NCI-H146 treated with DMSO at 0.1 percent for 48 hours (cell line): ENCODE data around the gene RHOB.
"Not testable (repeated sequence)": the region's sequence is repeated elsewhere in the genome, so short reads cannot be mapped to it uniquely, and the experiment has no call there.

Source experiments
- DNase-seq: peaks from one replicate; lab custom pipeline; 2025; ENCODE audit not compliant: unreplicated experiment; lab: John Stamatoyannopoulos, UW

The RHOB gene

DNA sequence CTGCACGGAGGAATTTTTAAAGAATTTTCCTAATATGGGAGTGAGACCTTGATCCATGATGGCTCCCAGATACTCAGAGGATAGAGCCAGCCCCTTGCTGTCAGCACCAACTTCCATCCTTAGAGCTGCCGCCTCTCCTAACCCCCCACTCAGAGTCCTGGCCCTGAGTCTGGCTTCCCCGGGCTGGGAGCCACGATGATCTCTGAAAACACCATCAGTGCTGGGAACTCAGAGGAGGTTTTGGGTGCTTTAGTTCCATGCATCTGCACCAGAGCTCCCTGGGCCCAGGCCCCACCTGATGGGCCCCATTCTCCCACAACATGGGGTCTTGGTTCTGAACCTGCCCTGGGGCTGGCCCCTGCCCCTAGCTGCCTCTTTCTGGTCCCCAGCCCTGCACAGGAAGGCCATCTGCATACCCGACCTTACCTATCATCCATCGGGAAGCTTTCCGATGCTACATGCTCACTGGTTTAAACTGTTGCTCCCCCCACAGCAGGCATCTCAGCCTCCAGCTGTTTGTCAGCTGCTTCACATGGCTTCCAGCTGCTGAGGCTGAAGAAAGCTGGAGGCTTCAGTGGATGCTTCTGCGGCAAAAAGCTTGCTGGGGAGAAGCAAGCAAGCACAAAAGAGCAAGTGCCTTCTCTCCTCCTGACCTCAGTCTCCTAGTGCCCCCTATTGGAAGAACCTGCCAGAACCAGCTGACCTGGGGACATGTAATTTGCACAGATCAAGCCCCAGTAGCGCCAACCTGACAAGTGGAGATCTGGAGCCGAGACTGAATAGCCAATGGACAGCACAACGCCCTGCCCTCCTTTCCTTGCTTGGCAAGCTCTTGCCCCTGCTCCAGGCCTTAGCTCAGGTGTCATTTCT is 24.2 kb upstream of the RHOB start:
- no peak for DNase-seq

DNA sequence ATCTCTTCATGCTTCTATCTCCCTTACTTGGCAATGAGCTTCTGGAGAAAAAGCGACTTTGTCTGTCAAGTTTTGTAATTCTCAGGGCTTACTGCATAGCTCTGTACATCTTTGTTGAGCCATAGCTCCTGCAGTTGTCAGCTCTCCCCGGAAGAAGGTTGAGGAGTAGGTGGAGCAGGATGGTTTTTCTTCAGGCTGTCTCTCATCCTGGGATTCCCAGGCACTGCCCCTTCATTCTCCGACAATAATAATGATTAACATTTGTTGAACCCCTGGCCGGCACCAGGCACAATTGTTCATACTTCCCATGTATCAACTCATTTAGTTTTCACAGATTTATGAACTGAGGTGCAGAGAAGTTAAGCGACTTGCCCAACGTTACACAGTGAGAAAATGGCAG is 23.5 kb upstream of the RHOB start:
- DNase-seq = no peak

DNA sequence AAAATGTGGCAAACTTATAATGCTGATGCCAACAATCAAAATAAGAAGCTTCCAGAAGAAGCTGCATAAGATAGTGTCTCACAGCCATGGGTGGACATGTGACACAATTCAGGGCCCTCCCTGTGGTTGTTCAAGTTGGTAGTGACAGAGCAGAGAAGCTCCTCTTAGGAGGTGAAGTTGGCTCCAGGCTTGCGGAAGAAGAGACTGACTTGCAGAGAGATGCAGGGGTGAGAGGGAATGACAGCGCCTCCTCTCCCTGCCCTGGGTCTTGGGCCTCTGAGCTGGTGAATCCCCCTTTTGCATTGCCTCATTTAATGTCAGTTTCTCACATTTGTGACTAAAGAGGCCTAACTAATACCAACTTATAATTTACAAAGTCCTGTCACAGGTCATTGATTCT is 23.0 kb upstream of the RHOB start:
- DNase-seq = no peak

DNA sequence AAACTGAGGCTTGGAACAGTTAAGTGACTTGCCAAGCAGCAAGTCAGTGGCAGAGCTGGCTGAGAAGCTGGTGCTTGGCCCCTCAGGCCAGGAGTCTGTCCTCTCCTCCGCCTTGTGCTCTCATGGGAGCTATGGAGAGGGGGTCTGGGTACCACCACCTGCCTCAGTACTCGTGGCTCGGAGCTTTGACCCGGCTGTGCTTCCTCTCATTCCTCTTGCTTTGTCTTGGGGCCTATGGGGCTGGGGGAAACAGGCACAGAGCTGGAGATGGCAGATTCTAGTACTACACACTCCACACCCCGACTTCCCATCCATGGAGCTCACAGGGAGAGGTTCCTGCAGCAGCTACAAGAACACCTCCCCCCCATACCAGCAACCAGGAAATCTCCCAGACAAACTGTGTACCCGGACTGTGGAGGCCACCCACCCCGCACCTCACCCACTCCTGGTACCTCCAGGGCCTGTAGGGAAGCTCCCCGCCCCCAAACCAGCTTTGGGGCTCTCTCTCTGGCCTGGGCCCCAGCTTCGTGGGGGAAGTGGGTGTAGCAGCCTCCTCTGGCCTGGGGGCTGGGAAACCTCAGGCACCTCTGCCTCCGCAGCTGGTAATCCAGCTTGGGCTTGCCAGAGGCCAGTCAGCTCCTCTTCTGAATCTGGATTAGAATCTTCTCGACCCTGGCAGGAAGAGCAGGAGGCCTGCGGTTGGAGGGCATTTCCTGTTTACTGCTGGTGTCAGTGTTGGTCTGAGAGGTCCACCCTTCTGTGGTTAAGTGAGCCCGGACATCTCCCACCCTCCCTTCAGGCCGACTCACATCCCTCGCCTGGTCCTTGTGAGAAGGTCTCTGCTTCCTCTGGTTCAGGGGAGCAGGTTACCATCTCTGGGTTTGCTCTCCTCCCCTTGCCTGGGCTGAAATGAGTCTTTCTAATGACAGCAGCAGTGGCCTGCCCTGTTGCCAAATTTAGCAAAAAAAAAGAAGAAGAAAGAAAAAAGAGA is 22.3 kb upstream of the RHOB start:
- no peak for DNase-seq

DNA sequence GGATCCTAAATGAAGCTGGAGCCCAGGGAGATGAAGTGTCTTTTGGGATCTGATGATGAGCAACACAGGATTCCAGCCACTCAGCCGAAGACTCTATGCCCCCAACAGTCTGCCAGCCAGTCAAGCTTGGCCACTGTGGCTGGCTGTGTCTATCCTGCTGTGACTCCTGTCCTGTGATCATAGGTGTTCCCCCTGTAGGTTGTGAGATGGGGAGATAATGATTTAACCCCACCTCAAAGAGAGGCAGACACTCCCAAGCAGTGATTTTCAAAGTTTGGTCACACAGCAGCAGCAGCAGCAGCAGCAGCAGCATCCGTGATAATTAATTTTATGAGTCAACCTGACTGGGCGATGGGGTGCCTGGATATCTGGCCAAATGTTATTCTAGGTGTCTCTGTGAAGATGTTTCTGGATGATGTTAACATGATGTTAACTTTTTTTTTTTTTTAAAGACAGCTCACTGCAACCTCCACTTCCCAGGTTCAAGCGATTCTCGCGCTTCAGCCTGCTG is 21.4 kb upstream of the RHOB start:
- DNase-seq = no peak

DNA sequence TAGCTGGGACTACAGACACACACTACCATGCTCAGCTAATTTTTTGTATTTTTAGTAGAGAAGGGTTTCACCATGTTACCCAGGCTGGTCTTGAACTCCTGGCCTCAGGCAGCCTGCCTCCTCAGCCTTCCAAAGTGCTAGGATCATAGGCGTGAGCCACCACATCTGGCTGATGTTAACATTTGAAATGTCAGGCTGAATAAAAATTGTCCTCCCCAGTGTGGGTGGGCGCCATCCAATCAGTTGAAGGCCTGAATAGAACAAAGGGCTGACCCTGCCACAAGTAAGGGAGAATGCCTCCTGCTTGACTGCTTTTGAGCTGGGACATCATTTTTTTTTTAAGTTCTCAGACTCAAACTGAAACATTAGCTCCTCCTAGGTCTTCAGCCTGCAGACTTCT is 21.0 kb upstream of the RHOB start:
- DNase-seq = no peak

DNA sequence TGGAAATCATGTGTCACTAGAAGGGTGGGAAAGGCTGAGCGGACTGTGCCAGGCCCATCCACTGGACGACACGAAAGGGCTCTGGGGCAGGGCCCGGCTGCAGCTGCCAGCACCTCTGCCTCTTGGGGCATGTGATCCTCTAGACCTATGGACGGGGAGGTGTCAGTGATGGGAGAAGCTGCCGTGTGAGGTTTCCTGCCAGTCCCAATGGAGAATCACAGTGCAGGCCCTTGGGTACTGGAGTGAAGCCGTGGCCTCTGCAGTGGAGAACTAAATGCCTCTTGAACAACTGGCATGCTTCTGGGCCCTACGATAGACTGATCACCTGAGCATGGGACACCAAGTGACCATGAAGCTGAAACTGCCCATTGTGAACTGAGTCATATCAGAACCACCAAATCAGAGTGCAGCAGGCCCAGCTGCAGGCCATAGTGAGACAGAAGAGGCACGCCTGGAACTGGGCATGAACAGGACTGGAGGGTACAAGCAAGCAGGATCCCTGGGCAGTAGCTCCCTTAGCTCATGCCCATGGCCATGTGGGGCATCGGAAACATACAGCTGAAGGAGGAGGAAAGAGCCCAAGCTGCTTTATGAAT is 18.8 kb upstream of the RHOB start:
- DNase-seq = no peak

DNA sequence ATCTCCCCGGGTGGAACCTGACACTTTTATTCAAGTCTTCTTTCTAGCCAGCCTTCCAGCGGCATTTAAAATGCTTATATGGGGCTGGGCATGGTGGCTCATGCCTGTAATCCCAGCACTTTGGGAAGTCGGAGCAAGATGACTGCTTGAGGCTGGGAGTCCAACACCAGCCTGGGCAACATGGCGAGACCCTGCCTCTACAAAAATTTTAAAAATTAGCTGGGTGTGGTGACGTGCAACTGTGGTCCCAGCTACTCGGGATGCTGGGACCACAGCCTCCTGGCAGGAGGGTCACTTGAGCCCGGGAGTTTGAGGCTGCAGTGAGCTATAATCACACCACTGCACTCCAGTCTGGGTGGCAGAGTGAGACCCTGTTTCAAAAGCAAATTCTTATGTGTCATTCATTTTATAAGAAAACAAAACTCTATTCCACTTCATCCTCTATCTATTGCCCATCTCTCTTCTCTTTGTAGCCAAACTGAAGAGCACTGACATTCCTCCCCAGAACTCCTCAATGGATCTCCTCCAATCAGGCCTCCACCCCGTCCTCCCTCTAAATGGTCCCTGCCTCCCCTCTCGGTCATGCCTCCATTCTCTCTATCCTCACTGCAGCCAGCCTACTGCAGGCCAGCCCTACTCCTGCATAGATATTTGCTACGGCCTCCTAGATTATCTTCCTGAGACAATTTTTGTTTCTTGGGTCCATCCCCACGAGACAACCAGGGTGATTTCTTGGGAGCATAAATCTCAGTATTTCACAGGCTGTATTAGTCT is 18.0 kb upstream of the RHOB start:
- DNase-seq = no peak

DNA sequence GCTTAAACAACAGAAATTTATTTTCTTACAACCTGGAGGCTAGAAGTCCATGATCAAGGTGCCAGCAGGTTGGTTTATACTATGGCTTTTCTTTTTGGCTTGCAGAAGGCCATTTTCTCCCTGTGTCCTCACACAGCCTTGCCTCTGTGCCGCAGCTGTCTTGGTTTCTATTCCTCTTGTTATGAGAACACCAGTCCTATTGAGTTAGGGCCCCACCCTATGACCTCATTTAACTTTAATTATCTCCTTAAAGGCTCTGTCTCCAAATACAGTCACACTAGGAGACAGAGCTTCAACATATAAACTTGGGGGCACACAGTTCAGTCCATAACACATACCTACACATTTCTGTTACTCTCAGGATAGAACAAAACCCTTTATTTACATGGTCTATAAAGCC is 17.3 kb upstream of the RHOB start:
- DNase-seq = no peak

DNA sequence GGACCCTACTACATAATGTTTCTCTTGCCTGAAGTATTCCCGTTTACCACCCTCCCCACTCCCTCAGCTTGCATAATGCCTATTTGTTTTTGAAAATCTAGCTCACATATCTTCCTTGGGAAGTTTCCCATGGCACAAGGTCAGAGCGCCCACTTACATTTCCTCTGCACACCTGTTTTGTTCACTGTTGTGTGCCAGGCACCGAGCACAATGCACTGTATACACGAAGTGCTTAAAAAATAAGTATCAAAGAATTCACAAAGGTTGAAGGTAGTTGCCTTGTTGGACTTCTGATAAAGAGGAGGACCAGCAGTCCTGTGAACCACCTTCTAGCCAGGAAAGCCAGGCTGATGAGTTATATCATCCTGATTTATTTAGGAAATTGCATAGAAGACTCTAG is 16.8 kb upstream of the RHOB start:
- DNase-seq = no peak

DNA sequence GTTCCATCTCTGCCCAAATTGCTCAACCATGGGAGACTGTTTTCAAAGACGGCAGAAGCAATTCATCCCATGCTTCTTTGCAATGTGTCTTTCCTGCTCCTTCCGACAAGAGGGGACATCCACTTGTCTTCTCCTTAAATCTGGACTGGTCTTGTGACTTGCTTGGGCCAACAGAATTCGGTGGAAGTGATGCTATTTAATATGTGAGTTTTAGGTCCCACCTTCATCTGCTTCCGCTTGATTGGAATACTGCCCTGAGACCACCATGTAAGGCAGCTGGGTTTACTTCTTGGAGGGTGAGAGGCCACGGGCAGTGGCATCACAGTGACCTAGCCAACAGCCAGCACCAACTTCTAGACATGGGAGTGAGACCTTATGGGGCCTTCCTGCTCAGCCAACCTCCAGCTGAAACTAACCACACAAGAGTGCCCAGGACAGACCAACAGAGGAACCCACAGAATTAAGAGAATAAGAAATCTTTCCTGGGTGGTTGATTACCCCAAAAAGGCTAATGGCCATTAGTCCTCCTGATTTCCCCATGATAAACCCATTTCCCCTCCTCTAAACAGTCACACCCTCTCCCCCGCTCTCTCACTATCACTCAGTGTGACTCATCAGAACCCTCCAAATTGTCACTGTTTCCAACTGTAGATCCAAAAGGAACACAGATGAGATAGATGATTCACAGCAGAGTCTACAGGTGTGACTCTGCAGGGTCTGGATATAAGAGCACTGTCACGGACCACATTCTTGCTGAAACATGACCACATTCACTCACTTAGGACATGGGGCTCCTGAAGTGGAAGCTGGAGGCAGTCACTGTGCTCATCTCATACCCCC is 16.2 kb upstream of the RHOB start:
- no peak for DNase-seq

DNA sequence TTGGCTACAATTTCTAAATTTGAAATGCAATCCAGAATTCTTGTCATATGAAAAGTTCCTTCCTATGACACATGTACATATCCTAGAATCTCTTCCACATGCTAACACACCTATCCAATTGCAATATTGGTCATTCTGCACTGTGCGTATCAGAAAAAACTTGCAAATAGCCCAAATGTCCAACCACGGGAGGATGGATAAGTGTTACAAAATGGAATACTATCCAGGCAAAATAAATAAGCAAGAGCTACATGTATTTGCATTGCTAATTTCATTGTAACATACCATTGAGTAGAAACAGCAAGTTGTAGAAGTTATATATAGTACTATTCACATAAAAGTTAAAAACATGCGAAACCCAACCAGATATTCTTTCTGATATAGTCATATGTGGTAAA is 15.6 kb upstream of the RHOB start:
- DNase-seq = no peak

DNA sequence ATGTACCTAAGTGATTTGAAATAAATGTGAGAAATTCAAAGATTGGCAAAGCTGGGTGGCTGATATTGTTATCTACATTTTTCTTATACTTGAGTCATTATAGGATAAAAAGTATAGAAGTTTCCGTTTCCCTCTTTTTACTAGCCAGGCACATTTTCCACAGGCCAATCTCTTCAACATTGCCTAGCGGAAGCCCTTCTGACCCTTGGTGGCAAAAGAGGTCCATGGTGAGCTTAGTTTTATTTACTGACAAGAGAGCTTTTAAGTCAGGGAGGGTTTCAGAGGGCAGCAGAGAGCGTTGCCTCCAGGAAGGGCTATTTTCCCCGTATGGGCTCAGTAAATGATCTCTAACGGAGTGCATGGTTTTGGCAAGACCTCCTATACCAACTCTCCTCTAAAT is 15.1 kb upstream of the RHOB start:
- DNase-seq = no peak

DNA sequence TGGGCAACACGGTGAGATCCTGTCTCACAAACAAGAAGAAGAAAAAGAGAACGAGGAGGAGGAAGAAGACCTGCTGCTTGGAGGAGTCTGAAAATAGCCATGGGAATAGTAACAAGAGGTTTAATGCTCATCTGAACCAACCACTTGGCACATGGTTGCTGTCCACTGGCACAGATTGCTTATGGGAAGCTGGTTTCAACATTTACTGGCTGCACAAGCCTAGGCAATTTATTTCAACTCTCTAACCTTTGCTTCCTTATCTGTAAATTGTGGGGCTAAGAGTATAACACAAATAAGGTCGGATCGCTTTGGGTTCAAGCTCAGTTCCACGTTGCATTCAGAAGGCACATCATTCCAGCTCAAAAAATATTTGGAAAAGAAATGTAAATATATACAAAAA is 14.2 kb upstream of the RHOB start:
- no peak for DNase-seq

DNA sequence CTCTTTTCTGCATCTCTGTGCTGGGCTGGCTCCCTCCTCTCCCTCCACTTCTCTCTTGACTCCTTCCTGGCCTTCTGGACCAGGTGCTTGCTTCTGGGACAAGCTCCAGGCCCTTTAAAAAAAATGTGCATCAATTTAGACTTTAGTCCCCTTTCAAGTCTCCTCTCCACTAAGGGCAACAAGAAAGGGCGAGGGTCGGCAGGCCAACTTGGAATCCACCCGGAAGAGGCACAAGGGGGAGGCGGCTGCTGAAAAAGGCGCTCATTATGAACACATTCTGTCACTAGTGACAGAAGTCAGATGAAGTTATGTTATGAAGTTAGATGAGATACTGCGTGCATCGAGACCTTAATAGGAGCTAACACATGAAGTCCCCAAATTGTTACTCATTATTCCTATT is 13.6 kb upstream of the RHOB start:
- DNase-seq = no peak

DNA sequence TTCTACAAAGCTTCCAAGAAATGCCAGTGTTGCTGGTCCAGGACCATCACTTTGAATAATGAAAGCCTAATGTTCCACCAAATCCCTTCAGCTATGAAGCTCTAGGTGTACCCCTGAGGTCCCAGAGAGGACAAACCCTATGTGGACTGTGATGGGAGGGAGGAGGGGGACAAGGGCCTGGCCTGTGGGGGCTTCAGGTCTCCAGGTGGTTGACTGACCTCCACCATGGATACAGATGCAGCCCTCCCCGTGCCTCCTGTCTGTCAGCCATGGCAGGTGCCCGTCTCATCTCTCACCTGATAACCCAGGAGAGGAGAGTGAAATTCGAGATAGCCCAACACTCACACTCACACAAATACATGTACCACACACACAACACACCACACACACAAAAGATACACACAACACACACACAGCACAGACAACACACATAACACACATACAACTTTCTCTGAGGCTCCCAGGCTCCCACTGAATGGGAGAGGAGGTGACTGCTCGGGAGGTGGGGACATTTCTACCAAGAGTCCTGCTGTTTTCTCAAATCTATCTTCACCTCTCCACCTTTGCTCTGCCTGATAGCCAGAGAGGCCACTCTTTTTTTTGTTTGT is 12.8 kb upstream of the RHOB start:
- no peak for DNase-seq

DNA sequence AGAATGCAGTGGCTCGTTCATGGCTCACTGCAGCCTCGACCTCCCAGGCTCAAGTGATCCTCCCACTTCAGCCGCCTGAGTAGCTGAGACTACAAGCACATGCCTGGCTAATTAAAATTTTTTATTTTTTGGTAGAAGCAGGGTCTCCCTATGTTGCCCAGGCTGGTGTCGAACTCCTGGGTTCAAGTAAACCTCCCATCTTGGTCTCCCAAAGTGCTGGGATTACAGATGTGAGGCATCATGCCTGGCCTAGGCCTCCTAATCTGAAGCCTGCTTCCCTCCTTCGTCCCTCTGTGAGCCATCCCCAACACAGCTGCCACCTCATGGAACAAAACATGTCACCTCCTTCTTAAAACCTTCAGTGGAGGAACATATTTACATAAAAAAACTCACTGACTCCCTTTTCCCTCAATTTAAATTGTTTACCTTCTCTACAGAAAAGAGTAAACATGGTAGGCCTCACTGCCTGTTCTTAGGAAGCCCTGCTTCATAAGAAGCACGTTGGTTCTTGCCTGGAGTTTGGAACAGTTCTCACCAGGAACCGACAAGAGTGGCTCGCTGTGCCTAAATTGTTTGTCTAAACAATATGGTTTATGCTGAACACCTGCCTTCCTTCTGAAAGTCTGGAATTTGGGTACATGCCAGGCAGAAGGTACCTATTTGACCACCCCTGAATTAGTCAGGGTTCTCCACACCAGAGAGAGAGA is 12.1 kb upstream of the RHOB start:
- no peak for DNase-seq

DNA sequence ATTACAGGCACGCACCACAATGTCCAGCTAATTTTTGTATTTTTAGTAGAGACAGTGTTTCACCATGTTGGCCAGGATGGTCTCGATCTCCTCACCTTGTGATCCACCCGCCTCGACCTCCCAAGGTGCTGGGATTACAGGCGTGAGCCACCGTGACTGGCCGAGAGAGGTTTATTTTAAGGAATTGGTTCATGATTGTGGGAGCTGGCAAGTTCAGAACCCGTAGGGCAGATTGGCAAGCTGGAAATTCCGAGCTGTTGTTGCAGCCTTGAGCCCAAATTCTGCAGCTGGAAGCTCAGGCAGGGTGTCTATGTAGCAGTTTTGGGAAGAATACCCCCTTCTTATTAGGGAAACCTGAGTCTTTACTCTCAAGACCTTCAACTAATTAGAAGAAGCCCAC is 11.4 kb upstream of the RHOB start:
- DNase-seq = not testable (repeated sequence)
